PC-3 (cell line): Measurements from ENCODE around the gene NOC2L.

Experiments
- CTCF ChIP-seq: fragments of 300-600 bp; sonication (generic); conservative IDR thresholded peaks from 2 replicates; pipeline ENCODE4 v1.5.1; 2017; ENCODE audit warnings: antibody characterized with exemption, low read depth, mild to moderate bottlenecking, low read length
- EZH2 ChIP-seq: fragments of 300-600 bp; sonication (generic); IDR thresholded peaks from one replicate; pipeline ENCODE4 v1.6.1; 2017; ENCODE audit warnings: antibody characterized with exemption, mild to moderate bottlenecking, low read length; ENCODE audit not compliant: unreplicated experiment

DNA sequence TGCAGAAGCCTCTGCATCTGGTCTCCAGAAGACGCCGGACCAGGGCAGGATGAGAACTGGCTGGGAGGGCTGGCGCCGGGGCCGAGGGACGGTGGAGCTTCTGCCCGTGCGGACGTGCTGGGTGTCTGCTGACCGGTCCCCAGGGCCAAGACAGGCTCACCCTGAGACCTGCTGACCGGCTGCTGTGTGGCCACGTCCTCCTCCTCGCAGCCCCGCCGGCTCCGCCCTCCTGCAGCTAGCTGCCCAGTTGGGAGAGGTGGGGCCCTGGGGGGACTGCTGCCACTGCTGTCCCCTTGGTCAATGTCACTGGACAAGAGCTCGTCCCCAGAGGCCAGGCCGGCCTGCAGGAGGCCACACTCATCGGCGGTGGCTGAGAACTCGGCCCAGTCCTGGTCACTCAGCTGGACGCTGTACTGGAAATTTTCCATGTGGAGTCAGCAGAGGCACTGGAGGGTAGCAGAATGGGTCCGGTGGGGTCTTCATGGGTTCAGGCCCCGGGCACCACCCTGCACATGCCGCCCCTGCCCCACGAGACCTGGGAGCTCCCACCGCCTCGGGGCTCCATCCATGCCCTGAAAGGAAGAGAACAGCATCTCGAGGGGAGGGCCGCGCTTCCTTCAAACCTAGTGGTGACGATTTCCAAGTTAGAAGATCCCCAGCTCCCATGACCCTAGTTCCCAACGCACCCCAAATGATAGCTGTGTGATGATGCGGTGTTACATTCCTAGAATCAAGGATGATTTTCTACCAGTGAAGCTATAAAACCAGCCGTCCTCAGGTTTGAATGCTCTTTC, 21.7 kb upstream of the NOC2L start:
- TF ChIP-seq CTCF (no peak), EZH2 (no peak)
